Measurements from ENCODE around the gene TACC3.

TACC3 gene

GRCh38 chr4:1705732-1706131, 15.6 kb upstream of the TACC3 start:
- no peak for DNase-seq

GRCh38 chr4:1706358-1706757, 15.0 kb upstream of the TACC3 start:
- DNase-seq, result no peak

GRCh38 chr4:1708581-1708980, 12.7 kb upstream of the TACC3 start:
- no peak for DNase-seq

GRCh38 chr4:1711055-1711570, 10.2 kb upstream of the TACC3 start:
- no peak for DNase-seq

GRCh38 chr4:1711571-1712215, 9.6 kb upstream of the TACC3 start:
- DNase-seq, result no peak

GRCh38 chr4:1712216-1713002, 8.9 kb upstream of the TACC3 start, which contains the start of gene SLBP:
Gene SLBP (minus strand): TSS chr4:1712319. CDS start chr4:1712188, 131 bp downstream.
- DNase-seq, result peak; percentile 92

GRCh38 chr4:1713003-1713851, 8.1 kb upstream of the TACC3 start:
- DNase-seq, result no peak

GRCh38 chr4:1714303-1715001, 6.9 kb upstream of the TACC3 start:
- DNase-seq, result peak; percentile 52

- no peak for DNase-seq
Observed at GRCh38 chr4:1715002-1715758, 6.1 kb upstream of the TACC3 start.

- no peak for DNase-seq
Observed at GRCh38 chr4:1716065-1716945, 5.0 kb upstream of the TACC3 start.

- no peak for DNase-seq
Observed at GRCh38 chr4:1717129-1718094, 3.9 kb upstream of the TACC3 start.

- no peak for DNase-seq
Observed at GRCh38 chr4:1718095-1718850, 3.0 kb upstream of the TACC3 start.

- DNase-seq, result no peak
Observed at GRCh38 chr4:1720163-1720983, 948 bp upstream of the TACC3 start.

- no peak for DNase-seq
Observed at GRCh38 chr4:1721666-1722550, 587 bp downstream of the TACC3 start.

GRCh38 chr4:1722551-1723118, 1.3 kb downstream of the TACC3 start:
- DNase-seq, result no peak

- no peak for DNase-seq
Observed at GRCh38 chr4:1723131-1723801, 1.9 kb downstream of the TACC3 start.
